GM12878 (cell line): Measurements from ENCODE around the gene MEX3B. TPM values are rescaled to one million over a fixed set of nuclear protein-coding genes. Genes with fewer than 3 reads are reported as not detected.
A peak's percentile ranks its signal among the peaks of the same experiment; 100 is the strongest.

Experiments
- CBFB ChIP-seq: IDR thresholded peaks from 2 replicates; pipeline ENCODE4 v1.6.1; 2016; ENCODE audit warnings: antibody characterized with exemption, low read depth
- CHD2 ChIP-seq: IDR thresholded peaks from 2 replicates; pipeline ENCODE4 v1.6.1; 2011; ENCODE audit warnings: low read depth, low read length, improper control_type of control experiment, borderline replicate concordance
- CHD4 ChIP-seq: fragments of 200-600 bp; sonication (generic); IDR thresholded peaks from 2 replicates; pipeline ENCODE4 v1.6.1; 2016; ENCODE audit warnings: mild to moderate bottlenecking
- CREB1 ChIP-seq: IDR thresholded peaks from 2 replicates; pipeline ENCODE4 v1.6.1; 2012; ENCODE audit warnings: low read depth, mild to moderate bottlenecking, inconsistent platforms
- EED ChIP-seq: sonication (generic); IDR thresholded peaks from 2 replicates; pipeline ENCODE4 v1.6.1; 2016; ENCODE audit warnings: antibody characterized with exemption, low read depth
- ESRRA ChIP-seq: IDR thresholded peaks from 2 replicates; pipeline ENCODE4 v1.6.1; 2012; ENCODE audit warnings: mild to moderate bottlenecking, low read length, improper control_type of control experiment
- HDGF ChIP-seq: fragments of 450-650 bp; IDR thresholded peaks from 2 replicates; pipeline ENCODE4 v1.6.1; 2016; ENCODE audit warnings: antibody characterized with exemption
- IKZF1 ChIP-seq: fragments of 450-650 bp; conservative IDR thresholded peaks from 2 replicates; pipeline ENCODE4 v1.6.1; 2017; ENCODE audit warnings: antibody characterized with exemption, mild to moderate bottlenecking
- IKZF2 ChIP-seq, 2 experiments: fragments of 450-650 bp; IDR thresholded peaks; 2 replicates each; pipeline ENCODE4 v1.6.1; 2017; ENCODE audit warnings: mild to moderate bottlenecking in 2 of 2, moderate library complexity in 2 of 2
- KLF5 ChIP-seq: fragments of 450-650 bp; IDR thresholded peaks from 2 replicates; pipeline ENCODE4 v1.6.1; 2014; ENCODE audit warnings: mild to moderate bottlenecking; ENCODE audit not compliant: partially characterized antibody
- NR2F1 ChIP-seq: fragments of 450-650 bp; conservative IDR thresholded peaks from 2 replicates; pipeline ENCODE4 v1.6.1; 2017; ENCODE audit warnings: mild to moderate bottlenecking
- PML ChIP-seq: IDR thresholded peaks from 2 replicates; pipeline ENCODE4 v1.6.1; 2012; ENCODE audit warnings: low read length, inconsistent platforms
- RBBP5 ChIP-seq: fragments of 200-600 bp; sonication (generic); conservative IDR thresholded peaks from 2 replicates; pipeline ENCODE4 v1.6.1; 2016
- RUNX3 ChIP-seq: IDR thresholded peaks from 2 replicates; pipeline ENCODE4 v1.6.1; 2012; ENCODE audit warnings: low read length, inconsistent platforms
- TCF7 ChIP-seq: IDR thresholded peaks from 2 replicates; pipeline ENCODE4 v1.6.1; 2014; ENCODE audit warnings: antibody characterized with exemption, borderline replicate concordance
- polyA plus RNA-seq, 11 experiments: library from polyadenylated mRNA; depleted of rRNA in 4 of 11; unstranded in 6 of 11; stranded (reverse) in 5 of 11; fragments of >200 nt; fragmentation: Nextera tagmentation in 4 of 11; fragmentation: Illumina TruSeq in 1 of 11; extraction: Ambion mirVana in 4 of 11; extraction: Trizol in 1 of 11; gene quantifications; 1 replicate in 1 of 11; 2 replicates in 10 of 11; pipeline versions ENCODE4 v1.2.1 to v1.2.3, GENCODE V29; 2011 to 2016; ENCODE audit warnings: inconsistent platforms in 2 of 11, missing spikeins in 2 of 11, low read depth in 1 of 11
- total RNA-seq, 4 experiments: library from RNA; depleted of rRNA in 3 of 4; stranded (reverse); fragments of >200 nt in 3 of 4; fragmentation: Illumina TruSeq in 1 of 4; extraction: Trizol in 1 of 4; gene quantifications; 2 replicates each; pipeline versions ENCODE4 v1.2.1 to v1.2.3, GENCODE V29; 2013 to 2021
- TF ChIP-seq, protein P1 (sequence below): fragments of 450-650 bp; IDR thresholded peaks from 2 replicates; pipeline ENCODE4 v1.6.1; 2017; ENCODE audit warnings: mild to moderate bottlenecking, moderate library complexity
- TF ChIP-seq, protein P2 (sequence below): fragments of 450-650 bp; IDR thresholded peaks from 2 replicates; pipeline ENCODE4 v1.6.1; 2017; ENCODE audit warnings: antibody characterized with exemption, mild to moderate bottlenecking, moderate library complexity
- TF ChIP-seq, protein P3 (sequence below): fragments of 450-650 bp; IDR thresholded peaks from 2 replicates; pipeline ENCODE4 v1.6.1; 2016; ENCODE audit warnings: mild to moderate bottlenecking, moderate library complexity, borderline replicate concordance
- TF ChIP-seq, protein P4 (sequence below): fragments of 150-350 bp; IDR thresholded peaks from 2 replicates; pipeline ENCODE4 v1.6.1; 2014; ENCODE audit warnings: mild to moderate bottlenecking, low read depth, low read length

Gene MEX3B
- total and polyA plus RNA-seq, 10 of the 15 experiments (the other 5 are each of a cell fraction or from before 2014, with no cell fraction given), result 0.02 to 1.3 (median 0.28) TPM

DNA sequence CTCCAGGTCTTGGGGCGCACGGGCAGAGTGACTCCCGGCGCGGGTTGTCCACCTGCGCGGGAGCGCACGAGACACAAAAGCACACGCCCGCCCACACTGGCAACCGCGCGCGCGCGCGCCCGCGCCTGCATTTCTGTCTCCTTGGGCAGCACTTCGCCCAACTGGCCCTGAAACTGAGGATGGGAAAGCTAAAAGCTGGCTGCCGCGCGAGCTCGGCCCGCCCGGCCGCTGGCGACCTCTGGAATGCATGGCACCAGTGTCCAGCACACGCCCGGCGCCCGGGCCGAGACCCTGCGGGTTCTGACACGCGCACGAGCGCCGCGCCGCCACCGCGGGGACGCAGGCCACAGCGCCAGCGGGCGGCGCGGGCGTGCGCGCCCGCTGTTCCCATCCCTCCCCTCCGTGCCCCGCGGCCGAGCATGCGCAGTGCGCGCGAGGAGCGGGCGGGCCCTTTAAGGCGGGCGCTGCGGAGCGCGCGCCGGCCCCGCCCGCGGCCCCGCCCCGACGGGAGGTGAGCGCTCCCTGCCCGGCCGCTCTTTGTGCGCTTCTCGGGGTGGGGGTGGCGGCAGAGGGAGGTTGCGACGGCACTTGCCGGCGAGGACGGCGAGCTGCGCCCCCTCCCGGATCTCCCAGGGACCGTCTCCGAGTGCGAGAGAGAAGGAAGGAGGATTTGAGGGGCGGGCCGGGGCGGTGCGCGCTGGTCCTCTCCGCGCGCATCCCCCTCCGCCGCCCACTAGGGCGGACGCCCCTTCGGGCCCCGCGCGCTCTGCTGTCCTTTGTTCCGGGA lies 1.0 kb upstream of the MEX3B start (continued):
- TF ChIP-seq, protein P1, sequence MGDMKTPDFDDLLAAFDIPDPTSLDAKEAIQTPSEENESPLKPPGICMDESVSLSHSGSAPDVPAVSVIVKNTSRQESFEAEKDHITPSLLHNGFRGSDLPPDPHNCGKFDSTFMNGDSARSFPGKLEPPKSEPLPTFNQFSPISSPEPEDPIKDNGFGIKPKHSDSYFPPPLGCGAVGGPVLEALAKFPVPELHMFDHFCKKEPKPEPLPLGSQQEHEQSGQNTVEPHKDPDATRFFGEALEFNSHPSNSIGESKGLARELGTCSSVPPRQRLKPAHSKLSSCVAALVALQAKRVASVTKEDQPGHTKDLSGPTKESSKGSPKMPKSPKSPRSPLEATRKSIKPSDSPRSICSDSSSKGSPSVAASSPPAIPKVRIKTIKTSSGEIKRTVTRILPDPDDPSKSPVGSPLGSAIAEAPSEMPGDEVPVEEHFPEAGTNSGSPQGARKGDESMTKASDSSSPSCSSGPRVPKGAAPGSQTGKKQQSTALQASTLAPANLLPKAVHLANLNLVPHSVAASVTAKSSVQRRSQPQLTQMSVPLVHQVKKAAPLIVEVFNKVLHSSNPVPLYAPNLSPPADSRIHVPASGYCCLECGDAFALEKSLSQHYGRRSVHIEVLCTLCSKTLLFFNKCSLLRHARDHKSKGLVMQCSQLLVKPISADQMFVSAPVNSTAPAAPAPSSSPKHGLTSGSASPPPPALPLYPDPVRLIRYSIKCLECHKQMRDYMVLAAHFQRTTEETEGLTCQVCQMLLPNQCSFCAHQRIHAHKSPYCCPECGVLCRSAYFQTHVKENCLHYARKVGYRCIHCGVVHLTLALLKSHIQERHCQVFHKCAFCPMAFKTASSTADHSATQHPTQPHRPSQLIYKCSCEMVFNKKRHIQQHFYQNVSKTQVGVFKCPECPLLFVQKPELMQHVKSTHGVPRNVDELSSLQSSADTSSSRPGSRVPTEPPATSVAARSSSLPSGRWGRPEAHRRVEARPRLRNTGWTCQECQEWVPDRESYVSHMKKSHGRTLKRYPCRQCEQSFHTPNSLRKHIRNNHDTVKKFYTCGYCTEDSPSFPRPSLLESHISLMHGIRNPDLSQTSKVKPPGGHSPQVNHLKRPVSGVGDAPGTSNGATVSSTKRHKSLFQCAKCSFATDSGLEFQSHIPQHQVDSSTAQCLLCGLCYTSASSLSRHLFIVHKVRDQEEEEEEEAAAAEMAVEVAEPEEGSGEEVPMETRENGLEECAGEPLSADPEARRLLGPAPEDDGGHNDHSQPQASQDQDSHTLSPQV, result no peak
- TF ChIP-seq IKZF2 (IDR thresholded peaks at IDR 0.05), result no peak
- no peak for TF ChIP-seq PML
- no peak for TF ChIP-seq CBFB
- TF ChIP-seq KLF5, result no peak
- TF ChIP-seq, protein P2, sequence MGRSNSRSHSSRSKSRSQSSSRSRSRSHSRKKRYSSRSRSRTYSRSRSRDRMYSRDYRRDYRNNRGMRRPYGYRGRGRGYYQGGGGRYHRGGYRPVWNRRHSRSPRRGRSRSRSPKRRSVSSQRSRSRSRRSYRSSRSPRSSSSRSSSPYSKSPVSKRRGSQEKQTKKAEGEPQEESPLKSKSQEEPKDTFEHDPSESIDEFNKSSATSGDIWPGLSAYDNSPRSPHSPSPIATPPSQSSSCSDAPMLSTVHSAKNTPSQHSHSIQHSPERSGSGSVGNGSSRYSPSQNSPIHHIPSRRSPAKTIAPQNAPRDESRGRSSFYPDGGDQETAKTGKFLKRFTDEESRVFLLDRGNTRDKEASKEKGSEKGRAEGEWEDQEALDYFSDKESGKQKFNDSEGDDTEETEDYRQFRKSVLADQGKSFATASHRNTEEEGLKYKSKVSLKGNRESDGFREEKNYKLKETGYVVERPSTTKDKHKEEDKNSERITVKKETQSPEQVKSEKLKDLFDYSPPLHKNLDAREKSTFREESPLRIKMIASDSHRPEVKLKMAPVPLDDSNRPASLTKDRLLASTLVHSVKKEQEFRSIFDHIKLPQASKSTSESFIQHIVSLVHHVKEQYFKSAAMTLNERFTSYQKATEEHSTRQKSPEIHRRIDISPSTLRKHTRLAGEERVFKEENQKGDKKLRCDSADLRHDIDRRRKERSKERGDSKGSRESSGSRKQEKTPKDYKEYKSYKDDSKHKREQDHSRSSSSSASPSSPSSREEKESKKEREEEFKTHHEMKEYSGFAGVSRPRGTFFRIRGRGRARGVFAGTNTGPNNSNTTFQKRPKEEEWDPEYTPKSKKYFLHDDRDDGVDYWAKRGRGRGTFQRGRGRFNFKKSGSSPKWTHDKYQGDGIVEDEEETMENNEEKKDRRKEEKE, result no peak
- TF ChIP-seq IKZF1, result peak; percentile 87
- TF ChIP-seq, protein P3, sequence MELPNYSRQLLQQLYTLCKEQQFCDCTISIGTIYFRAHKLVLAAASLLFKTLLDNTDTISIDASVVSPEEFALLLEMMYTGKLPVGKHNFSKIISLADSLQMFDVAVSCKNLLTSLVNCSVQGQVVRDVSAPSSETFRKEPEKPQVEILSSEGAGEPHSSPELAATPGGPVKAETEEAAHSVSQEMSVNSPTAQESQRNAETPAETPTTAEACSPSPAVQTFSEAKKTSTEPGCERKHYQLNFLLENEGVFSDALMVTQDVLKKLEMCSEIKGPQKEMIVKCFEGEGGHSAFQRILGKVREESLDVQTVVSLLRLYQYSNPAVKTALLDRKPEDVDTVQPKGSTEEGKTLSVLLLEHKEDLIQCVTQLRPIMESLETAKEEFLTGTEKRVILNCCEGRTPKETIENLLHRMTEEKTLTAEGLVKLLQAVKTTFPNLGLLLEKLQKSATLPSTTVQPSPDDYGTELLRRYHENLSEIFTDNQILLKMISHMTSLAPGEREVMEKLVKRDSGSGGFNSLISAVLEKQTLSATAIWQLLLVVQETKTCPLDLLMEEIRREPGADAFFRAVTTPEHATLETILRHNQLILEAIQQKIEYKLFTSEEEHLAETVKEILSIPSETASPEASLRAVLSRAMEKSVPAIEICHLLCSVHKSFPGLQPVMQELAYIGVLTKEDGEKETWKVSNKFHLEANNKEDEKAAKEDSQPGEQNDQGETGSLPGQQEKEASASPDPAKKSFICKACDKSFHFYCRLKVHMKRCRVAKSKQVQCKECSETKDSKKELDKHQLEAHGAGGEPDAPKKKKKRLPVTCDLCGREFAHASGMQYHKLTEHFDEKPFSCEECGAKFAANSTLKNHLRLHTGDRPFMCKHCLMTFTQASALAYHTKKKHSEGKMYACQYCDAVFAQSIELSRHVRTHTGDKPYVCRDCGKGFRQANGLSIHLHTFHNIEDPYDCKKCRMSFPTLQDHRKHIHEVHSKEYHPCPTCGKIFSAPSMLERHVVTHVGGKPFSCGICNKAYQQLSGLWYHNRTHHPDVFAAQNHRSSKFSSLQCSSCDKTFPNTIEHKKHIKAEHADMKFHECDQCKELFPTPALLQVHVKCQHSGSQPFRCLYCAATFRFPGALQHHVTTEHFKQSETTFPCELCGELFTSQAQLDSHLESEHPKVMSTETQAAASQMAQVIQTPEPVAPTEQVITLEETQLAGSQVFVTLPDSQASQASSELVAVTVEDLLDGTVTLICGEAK, result no peak
- TF ChIP-seq CREB1, result no peak
- TF ChIP-seq HDGF, result no peak
- no peak for TF ChIP-seq TCF7
- no peak for TF ChIP-seq CHD4
- TF ChIP-seq, protein P4, sequence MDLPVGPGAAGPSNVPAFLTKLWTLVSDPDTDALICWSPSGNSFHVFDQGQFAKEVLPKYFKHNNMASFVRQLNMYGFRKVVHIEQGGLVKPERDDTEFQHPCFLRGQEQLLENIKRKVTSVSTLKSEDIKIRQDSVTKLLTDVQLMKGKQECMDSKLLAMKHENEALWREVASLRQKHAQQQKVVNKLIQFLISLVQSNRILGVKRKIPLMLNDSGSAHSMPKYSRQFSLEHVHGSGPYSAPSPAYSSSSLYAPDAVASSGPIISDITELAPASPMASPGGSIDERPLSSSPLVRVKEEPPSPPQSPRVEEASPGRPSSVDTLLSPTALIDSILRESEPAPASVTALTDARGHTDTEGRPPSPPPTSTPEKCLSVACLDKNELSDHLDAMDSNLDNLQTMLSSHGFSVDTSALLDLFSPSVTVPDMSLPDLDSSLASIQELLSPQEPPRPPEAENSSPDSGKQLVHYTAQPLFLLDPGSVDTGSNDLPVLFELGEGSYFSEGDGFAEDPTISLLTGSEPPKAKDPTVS, result no peak
- no peak for TF ChIP-seq EED
- TF ChIP-seq CHD2, result 0 out of 2 replicates have a peak, but pooled peaks have one; percentile 35
- 0 out of 2 replicates have a peak, but pooled peaks have one; percentile 47 for TF ChIP-seq NR2F1
- TF ChIP-seq RBBP5, result no peak
- TF ChIP-seq RUNX3, result 0 out of 2 replicates have a peak, but pooled peaks have one; percentile 8
- TF ChIP-seq ESRRA, result no peak
